HG03039 (cell line): ENCODE data around the gene CTXND1.
"Not testable (repeated sequence)": the region's sequence is repeated elsewhere in the genome, so short reads cannot be mapped to it uniquely, and the experiment has no call there.

ENCODE experiments used
- ATAC-seq: cut with Tn5 transposase; IDR thresholded peaks from one replicate; pipeline ENCODE4 v1.9.1; 2021; ENCODE audit warnings: mild to moderate bottlenecking, moderate library complexity; ENCODE audit not compliant: unreplicated experiment

The CTXND1 gene

GRCh38 chr15:80161468-80162016 lies 90.5 kb downstream of the CTXND1 start:
- no peak for ATAC-seq

GRCh38 chr15:80160570-80161156 lies 91.3 kb downstream of the CTXND1 start:
- ATAC-seq: peak; percentile 55

- no peak for ATAC-seq
Observed at GRCh38 chr15:80159811-80160569, 92.0 kb downstream of the CTXND1 start.

GRCh38 chr15:80159301-80159700 lies 92.7 kb downstream of the CTXND1 start:
- ATAC-seq: no peak

- ATAC-seq: no peak
Observed at GRCh38 chr15:80157215-80157614, 94.8 kb downstream of the CTXND1 start.

- no peak for ATAC-seq
Observed at GRCh38 chr15:80156176-80156720, 95.8 kb downstream of the CTXND1 start.

GRCh38 chr15:80155378-80156175 lies 96.4 kb downstream of the CTXND1 start:
- not testable (repeated sequence) for ATAC-seq

GRCh38 chr15:80155001-80155377 lies 97.0 kb downstream of the CTXND1 start:
- no peak for ATAC-seq

GRCh38 chr15:80154336-80154735 lies 97.7 kb downstream of the CTXND1 start:
- ATAC-seq: no peak

- ATAC-seq: no peak
Observed at GRCh38 chr15:80153900-80154299, 98.1 kb downstream of the CTXND1 start.

GRCh38 chr15:80152896-80153876 lies 98.8 kb downstream of the CTXND1 start, which contains the start of gene FAH:
TSS of gene FAH (plus strand) at chr15:80152999. CDS start at chr15:80153055, 56 bp downstream.
- ATAC-seq: peak; percentile 39

- ATAC-seq: peak; percentile 64
Observed at GRCh38 chr15:80152180-80152895, 99.7 kb downstream of the CTXND1 start.

GRCh38 chr15:80151576-80151975 lies 100.4 kb downstream of the CTXND1 start:
- no peak for ATAC-seq

- ATAC-seq: no peak
Observed at GRCh38 chr15:80151148-80151547, 100.9 kb downstream of the CTXND1 start.
